ENCODE results near the gene PPP1R18. TPM values are rescaled to one million over a fixed set of nuclear protein-coding genes. Genes with fewer than 3 reads are reported as not detected.

Gene PPP1R18
- total RNA-seq, 2 experiments from 2014 or later = 65.2 to 106 TPM

- DNase-seq (ENCODE audit: low spot score) = peak; percentile 89
- no peaks in the 10 kb centered on the region for H3K9me2 ChIP-seq (ENCODE audit: insufficient read depth, low read length)
- ChIA-PET POLR2A (interaction anchor here (0.7 to 2.1 kb wide), 8 partner anchors 9 to 144 kb away, joined by 3 to 12 read pairs (median 6); partner anchors contain the start of genes MDC1 and TUBB), CTCF (ENCODE audit: unreplicated experiment) (interaction anchor here (0.8 to 1.2 kb wide), 4 partner anchors 9 to 122 kb away, joined by 3 to 10 read pairs (median 6); partner anchors contain the start of gene PRR3)
- H3K27ac ChIP-seq (ENCODE audit: low read depth, low read length, poor library complexity, severe bottlenecking) = peak overlapping the region; percentile 78
- peaks cover 13% of the 10 kb centered on the region; the same call in 1 of the 2 replicates for H4K20me1 ChIP-seq (ENCODE audit: insufficient read depth, low read length)
- H3K36me3 ChIP-seq (ENCODE audit: insufficient read depth, low read length) = peaks cover 83% of the 10 kb centered on the region
- intact Hi-C loops (cut with micrococcal nuclease; ENCODE audit: unreplicated experiment) = loop anchor here (1.0 to 10.0 kb wide), 4 partner anchors 9 to 206 kb away; partner anchors contain the start of gene DDR1
- H3K9me3 ChIP-seq (ENCODE audit: low read length) = no peaks in the 10 kb centered on the region
- H3K4me2 ChIP-seq (ENCODE audit: low read length) = peak overlapping the region; percentile 99
- H3K4me1 ChIP-seq (ENCODE audit: insufficient read depth, low read length, poor library complexity, severe bottlenecking) = peaks cover 30% of the 10 kb centered on the region
- TF ChIP-seq CTCF (conservative IDR thresholded peaks at IDR 0.05; ENCODE audit: low read length) (peak; percentile 97), EZH2phosphoT487 (IDR thresholded peaks at IDR 0.05; ENCODE audit: borderline replicate concordance, low read depth, low read length) (no peak)
- peak overlapping the region; percentile 95 for H3K4me3 ChIP-seq (ENCODE audit: low read depth, low read length, poor library complexity, severe bottlenecking)
- H3K79me2 ChIP-seq (ENCODE audit: insufficient read depth, low read depth, low read length) = peaks cover 69% of the 10 kb centered on the region
- no TSS peak for BruUV-seq (replicated peaks)
- no peak overlapping the region for H2AFZ ChIP-seq (ENCODE audit: low read length)
These were observed 7.3 kb downstream of the PPP1R18 start for GRCh38 chr6:30678964-30679726.

GRCh38 chr6:30676660-30677285 is 9.7 kb downstream of the PPP1R18 start:
- intact Hi-C loops (cut with micrococcal nuclease; ENCODE audit: unreplicated experiment) = loop anchor here (10.0 kb wide), 1 partner anchor 208 kb away; the partner anchor contains the start of gene DDR1
- ChIA-PET CTCF (ENCODE audit: unreplicated experiment) (interaction anchor here (0.6 kb wide), 1 partner anchor 333 kb away, joined by 3 read pairs; the partner anchor contains the start of gene MUC22), POLR2A (no interaction called here)
- H2AFZ ChIP-seq (ENCODE audit: low read length) = no peak overlapping the region
- no peak overlapping the region for H3K27ac ChIP-seq (ENCODE audit: low read depth, low read length, poor library complexity, severe bottlenecking)
- no peak for DNase-seq (ENCODE audit: low spot score)
- H3K79me2 ChIP-seq (ENCODE audit: insufficient read depth, low read depth, low read length) = peaks cover 54% of the 10 kb centered on the region
- no peak overlapping the region for H3K4me2 ChIP-seq (ENCODE audit: low read length)
- H3K4me1 ChIP-seq (ENCODE audit: insufficient read depth, low read length, poor library complexity, severe bottlenecking) = peaks cover 38% of the 10 kb centered on the region
- TSS peak; percentile 84 for BruUV-seq (replicated peaks)
- peaks cover 7% of the 10 kb centered on the region; the same call in 1 of the 2 replicates for H4K20me1 ChIP-seq (ENCODE audit: insufficient read depth, low read length)
- H3K36me3 ChIP-seq (ENCODE audit: insufficient read depth, low read length) = peaks cover 61% of the 10 kb centered on the region
- no peak for TF ChIP-seq CTCF (conservative IDR thresholded peaks at IDR 0.05; ENCODE audit: low read length)
- no peak for TF ChIP-seq EZH2phosphoT487 (IDR thresholded peaks at IDR 0.05; ENCODE audit: borderline replicate concordance, low read depth, low read length)
- no peak overlapping the region for H3K4me3 ChIP-seq (ENCODE audit: low read depth, low read length, poor library complexity, severe bottlenecking)
- no peaks in the 10 kb centered on the region for H3K9me2 ChIP-seq (ENCODE audit: insufficient read depth, low read length)
- H3K9me3 ChIP-seq (ENCODE audit: low read length) = no peaks in the 10 kb centered on the region
